ENCODE data around the gene C2orf81. TPM values are rescaled to one million over a fixed set of nuclear protein-coding genes. Genes with fewer than 3 reads are reported as not detected.
"Not testable (repeated sequence)": the region's sequence is repeated elsewhere in the genome, so short reads cannot be mapped to it uniquely, and the experiment has no call there.

C2orf81 gene
- total RNA-seq, 1 donor from 2014 or later: 0.82 TPM

- H3K4me1 ChIP-seq: peaks cover 22% of the 10 kb centered on the region
- no peaks in the 10 kb centered on the region for H3K9me3 ChIP-seq (replicated peaks)
- H3K27ac ChIP-seq (replicated peaks): no peak overlapping the region
- no peak for DNase-seq
- H3K27me3 ChIP-seq (ENCODE audit: low read depth): peaks cover 14% of the 10 kb centered on the region
- no peaks in the 10 kb centered on the region for H3K36me3 ChIP-seq
- no peak for TF ChIP-seq CTCF (IDR thresholded peaks at IDR 0.05; ENCODE audit: borderline replicate concordance)
- no peak overlapping the region for H3K4me3 ChIP-seq
- intact Hi-C loops (cut with micrococcal nuclease): no loop called here
These were observed 23.3 kb upstream of the C2orf81 start for GRCh38 chr2:74444498-74445318.

GRCh38 chr2:74442483-74443297 lies 21.3 kb upstream of the C2orf81 start:
- H3K36me3 ChIP-seq; H3K9me3 ChIP-seq (replicated peaks); intact Hi-C loops (cut with micrococcal nuclease); DNase-seq: not testable (repeated sequence)
- peak overlapping the region; percentile 73 for H3K4me3 ChIP-seq
- H3K27me3 ChIP-seq (ENCODE audit: low read depth): peaks cover 14% of the 10 kb centered on the region
- peaks cover 40% of the 10 kb centered on the region for H3K4me1 ChIP-seq
- H3K27ac ChIP-seq (replicated peaks): peak overlapping the region; percentile 92

- intact Hi-C loops (cut with micrococcal nuclease): no loop called here
- no peaks in the 10 kb centered on the region for H3K36me3 ChIP-seq
- TF ChIP-seq CTCF (IDR thresholded peaks at IDR 0.05; ENCODE audit: borderline replicate concordance): no peak
- peak within 1 kb of the TSS; percentile 92 for H3K27ac ChIP-seq (replicated peaks)
- peak within 1 kb of the TSS; percentile 73 for H3K4me3 ChIP-seq
- H3K27me3 ChIP-seq (ENCODE audit: low read depth): peaks cover 14% of the 10 kb centered on the region
- DNase-seq: peak; percentile 43
- H3K9me3 ChIP-seq (replicated peaks): no peaks in the 10 kb centered on the region
- H3K4me1 ChIP-seq: peaks cover 47% of the 10 kb centered on the region
These were observed 20.5 kb upstream of the C2orf81 start, which contains the start of gene RTKN for GRCh38 chr2:74441690-74442482. Gene RTKN, minus strand, starts transcription at chr2:74441937. Its CDS starts 121 bp downstream, at chr2:74441816.

GRCh38 chr2:74441170-74441689 lies 19.8 kb upstream of the C2orf81 start:
- no peak for DNase-seq
- intact Hi-C loops (cut with micrococcal nuclease): no loop called here
- no peak for TF ChIP-seq CTCF (IDR thresholded peaks at IDR 0.05; ENCODE audit: borderline replicate concordance)
- Histone ChIP-seq H3K27ac (replicated peaks) (peak overlapping the region; percentile 92), H3K36me3 (no peaks in the 10 kb centered on the region), H3K9me3 (replicated peaks) (no peaks in the 10 kb centered on the region), H3K4me1 (peaks cover 53% of the 10 kb centered on the region), H3K4me3 (peak overlapping the region; percentile 73), H3K27me3 (ENCODE audit: low read depth) (peaks cover 14% of the 10 kb centered on the region)

- Histone ChIP-seq H3K36me3 (no peaks in the 10 kb centered on the region), H3K4me3 (peak overlapping the region; percentile 73), H3K9me3 (replicated peaks) (no peaks in the 10 kb centered on the region), H3K27me3 (ENCODE audit: low read depth) (peaks cover 14% of the 10 kb centered on the region), H3K27ac (replicated peaks) (peak overlapping the region; percentile 92), H3K4me1 (peaks cover 57% of the 10 kb centered on the region)
- intact Hi-C loops (cut with micrococcal nuclease): no loop called here
- peak; percentile 65 for TF ChIP-seq CTCF (IDR thresholded peaks at IDR 0.05; ENCODE audit: borderline replicate concordance)
- peak; percentile 91 for DNase-seq
These were observed 19.2 kb upstream of the C2orf81 start for GRCh38 chr2:74440378-74441169.
